Colonic mucosa (tissue), 4 donors: ENCODE results near the gene SMARCA2. TPM values are rescaled to one million over a fixed set of nuclear protein-coding genes. Genes with fewer than 3 reads are reported as not detected.
A peak's percentile ranks its signal among the peaks of the same experiment; 100 is the strongest.

ENCODE experiments used
- DNase-seq: peaks from one replicate; pipeline ENCODE4 v3.0.0-alpha.2; 2020
- H3K27ac ChIP-seq: fragments of 200-600 bp; one replicate; pipeline ENCODE4 v1.8.0; 2021
- H3K27me3 ChIP-seq: fragments of 200-600 bp; one replicate; pipeline ENCODE4 v1.8.0; 2021
- H3K36me3 ChIP-seq: fragments of 200-600 bp; one replicate; pipeline ENCODE4 v1.8.0; 2021
- H3K4me1 ChIP-seq: fragments of 200-600 bp; one replicate; pipeline ENCODE4 v1.8.0; 2021; ENCODE audit warnings: mild to moderate bottlenecking
- H3K4me3 ChIP-seq: fragments of 200-600 bp; one replicate; pipeline ENCODE4 v1.8.0; 2021
- H3K9ac ChIP-seq, 2 donors: one replicate each; pipeline ENCODE4 v1.7.0; 2013; ENCODE audit warnings: control low read depth in 2 of 2, low read depth in 2 of 2, low read length in 2 of 2
- H3K9me3 ChIP-seq: fragments of 200-600 bp; one replicate; pipeline ENCODE4 v1.8.0; 2021
- intact Hi-C: fragments of 100-400 bp; cut with DNase I; formaldehyde crosslinking; loops from one replicate; pipeline ENCODE4 v1.14.1; 2022
- total RNA-seq, 2 donors: library from RNA; stranded (reverse); fragmentation: NEBNext Ultra II Directional in 1 of 2; extraction: Animal tissue kit (Norgen Biotek cat#: 25700) in 1 of 2; gene quantifications; one replicate each; pipeline ENCODE4 v1.2.1, GENCODE V29; 2021
- TF ChIP-seq, protein P1 (sequence below): fragments of 200-600 bp; IDR thresholded peaks from one replicate; pipeline ENCODE4 v1.8.0; 2022; ENCODE audit warnings: antibody characterized with exemption, mild to moderate bottlenecking
- donor health status: healthy.
- donor health status: DM: no; HTN: no; CAD: no.
- donor health status: DM: no; HTN: no; CAD: no.

SMARCA2 gene
- total RNA-seq, 2 donors from 2014 or later, result 89.4 to 97.0 TPM

DNA sequence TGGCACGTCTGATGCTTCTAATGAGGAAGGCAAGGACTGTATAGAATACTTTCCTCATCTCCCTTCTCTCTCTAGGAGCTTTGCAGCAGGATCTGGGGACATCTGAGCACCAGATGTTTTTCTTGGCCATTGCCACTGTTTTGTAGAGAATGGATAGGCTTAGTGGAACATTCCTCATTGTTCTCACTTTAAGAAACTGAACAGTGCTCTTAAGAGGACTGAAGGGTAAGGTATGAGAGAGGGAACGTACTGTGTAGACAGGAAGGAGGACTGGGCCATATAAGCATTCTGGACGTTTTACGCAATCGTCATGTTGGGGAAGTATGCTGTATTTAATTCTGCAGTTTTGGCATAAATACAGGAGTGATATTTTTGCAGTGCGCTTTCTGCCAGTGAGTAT is 70.6 kb downstream of the SMARCA2 start:
- Histone ChIP-seq H3K9me3 (no peaks in the 10 kb centered on the region), H3K27ac (no peak overlapping the region)

GRCh38 chr9:2086116-2086515 is 71.0 kb downstream of the SMARCA2 start:
- Histone ChIP-seq H3K4me1 (no peaks in the 10 kb centered on the region), H3K36me3 (no peaks in the 10 kb centered on the region), H3K9ac (no peak overlapping the region), H3K4me3 (no peak overlapping the region), H3K27me3 (no peaks in the 10 kb centered on the region), H3K9me3 (no peaks in the 10 kb centered on the region), H3K27ac (no peak overlapping the region)
- intact Hi-C loops, result no loop called here
- TF ChIP-seq, protein P1, sequence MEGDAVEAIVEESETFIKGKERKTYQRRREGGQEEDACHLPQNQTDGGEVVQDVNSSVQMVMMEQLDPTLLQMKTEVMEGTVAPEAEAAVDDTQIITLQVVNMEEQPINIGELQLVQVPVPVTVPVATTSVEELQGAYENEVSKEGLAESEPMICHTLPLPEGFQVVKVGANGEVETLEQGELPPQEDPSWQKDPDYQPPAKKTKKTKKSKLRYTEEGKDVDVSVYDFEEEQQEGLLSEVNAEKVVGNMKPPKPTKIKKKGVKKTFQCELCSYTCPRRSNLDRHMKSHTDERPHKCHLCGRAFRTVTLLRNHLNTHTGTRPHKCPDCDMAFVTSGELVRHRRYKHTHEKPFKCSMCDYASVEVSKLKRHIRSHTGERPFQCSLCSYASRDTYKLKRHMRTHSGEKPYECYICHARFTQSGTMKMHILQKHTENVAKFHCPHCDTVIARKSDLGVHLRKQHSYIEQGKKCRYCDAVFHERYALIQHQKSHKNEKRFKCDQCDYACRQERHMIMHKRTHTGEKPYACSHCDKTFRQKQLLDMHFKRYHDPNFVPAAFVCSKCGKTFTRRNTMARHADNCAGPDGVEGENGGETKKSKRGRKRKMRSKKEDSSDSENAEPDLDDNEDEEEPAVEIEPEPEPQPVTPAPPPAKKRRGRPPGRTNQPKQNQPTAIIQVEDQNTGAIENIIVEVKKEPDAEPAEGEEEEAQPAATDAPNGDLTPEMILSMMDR, result no peak
- no peak for DNase-seq

More for the DNA sequence above, 70.6 kb downstream of the SMARCA2 start:
- Histone ChIP-seq H3K27me3 (no peaks in the 10 kb centered on the region), H3K4me3 (no peak overlapping the region), H3K9ac (no peak overlapping the region), H3K36me3 (no peaks in the 10 kb centered on the region), H3K4me1 (no peaks in the 10 kb centered on the region)
- DNase-seq, result no peak
- TF ChIP-seq, protein P1, result no peak
- intact Hi-C loops, result no loop called here

DNA sequence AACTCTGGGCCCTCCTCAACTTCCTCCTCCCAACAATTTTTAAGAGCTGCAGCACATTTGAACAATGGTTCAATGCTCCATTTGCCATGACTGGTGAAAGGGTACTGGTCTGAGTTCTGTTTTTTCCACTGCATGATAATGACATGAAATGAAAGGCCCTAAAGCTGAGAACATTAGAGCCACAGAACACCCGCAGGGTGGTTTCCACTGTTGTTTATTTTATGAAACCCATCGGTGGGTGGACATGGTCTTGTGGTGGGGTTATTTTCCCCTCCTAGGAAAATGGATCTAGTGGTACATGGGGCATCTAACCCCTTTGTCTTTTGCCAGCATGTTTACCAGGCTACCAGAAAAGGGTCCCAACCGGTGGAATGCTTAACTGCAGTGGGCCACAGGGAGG is 71.8 kb downstream of the SMARCA2 start:
- TF ChIP-seq, protein P1, result no peak
- no peak overlapping the region for H3K9ac ChIP-seq
- no peaks in the 10 kb centered on the region for H3K4me1 ChIP-seq
- H3K9me3 ChIP-seq, result no peaks in the 10 kb centered on the region
- intact Hi-C loops, result no loop called here
- no peaks in the 10 kb centered on the region for H3K36me3 ChIP-seq
- H3K4me3 ChIP-seq, result no peak overlapping the region
- H3K27me3 ChIP-seq, result no peaks in the 10 kb centered on the region
- no peak overlapping the region for H3K27ac ChIP-seq
- DNase-seq, result no peak

GRCh38 chr9:2087500-2088313 is 72.6 kb downstream of the SMARCA2 start:
- no peak for DNase-seq
- intact Hi-C loops, result no loop called here
- no peaks in the 10 kb centered on the region for H3K36me3 ChIP-seq

GRCh38 chr9:2093920-2094597 is 78.9 kb downstream of the SMARCA2 start:
- TF ChIP-seq, protein P1, result no peak
- H3K4me3 ChIP-seq, result no peak overlapping the region
- H3K9ac ChIP-seq, result no peak overlapping the region
- H3K36me3 ChIP-seq, result peaks cover 15% of the 10 kb centered on the region
- no peaks in the 10 kb centered on the region for H3K9me3 ChIP-seq
- intact Hi-C loops, result no loop called here
- no peaks in the 10 kb centered on the region for H3K27me3 ChIP-seq
- no peaks in the 10 kb centered on the region for H3K4me1 ChIP-seq
- DNase-seq, result no peak
- no peak overlapping the region for H3K27ac ChIP-seq

More at GRCh38 chr9:2087500-2088313, 72.6 kb downstream of the SMARCA2 start:
- TF ChIP-seq, protein P1, result peak; percentile 65
- H3K4me1 ChIP-seq, result no peaks in the 10 kb centered on the region
- no peak overlapping the region for H3K27ac ChIP-seq
- H3K27me3 ChIP-seq, result no peaks in the 10 kb centered on the region
- no peak overlapping the region for H3K4me3 ChIP-seq
- H3K9ac ChIP-seq, result no peak overlapping the region
- H3K9me3 ChIP-seq, result no peaks in the 10 kb centered on the region
